HG03097 (cell line): ENCODE data around the gene PBX3.

ENCODE experiments used
- ATAC-seq: cut with Tn5 transposase; IDR thresholded peaks from one replicate; pipeline ENCODE4 v1.9.1; 2021; ENCODE audit not compliant: unreplicated experiment, low FRiP score

PBX3 gene

GRCh38 chr9:125748446-125749099, 1.4 kb downstream of the PBX3 start:
- ATAC-seq, result no peak

GRCh38 chr9:125749287-125749935, 2.2 kb downstream of the PBX3 start:
- ATAC-seq, result no peak

- no peak for ATAC-seq
Measured at GRCh38 chr9:125749951-125750626, 2.9 kb downstream of the PBX3 start.

GRCh38 chr9:125750627-125751011, 3.4 kb downstream of the PBX3 start:
- ATAC-seq, result no peak

- no peak for ATAC-seq
Measured at GRCh38 chr9:125752070-125752628, 5.0 kb downstream of the PBX3 start.

GRCh38 chr9:125754096-125754495, 6.9 kb downstream of the PBX3 start:
- no peak for ATAC-seq

- no peak for ATAC-seq
Measured at GRCh38 chr9:125755340-125755739, 8.2 kb downstream of the PBX3 start.

GRCh38 chr9:125756518-125756917, 9.3 kb downstream of the PBX3 start:
- ATAC-seq, result no peak

- no peak for ATAC-seq
Measured at GRCh38 chr9:125757834-125758233, 10.7 kb downstream of the PBX3 start.

- no peak for ATAC-seq
Measured at GRCh38 chr9:125758986-125759763, 12.0 kb downstream of the PBX3 start.

GRCh38 chr9:125759764-125760129, 12.6 kb downstream of the PBX3 start:
- ATAC-seq, result no peak

GRCh38 chr9:125760537-125760936, 13.4 kb downstream of the PBX3 start:
- no peak for ATAC-seq

GRCh38 chr9:125761676-125762450, 14.7 kb downstream of the PBX3 start:
- no peak for ATAC-seq

- no peak for ATAC-seq
Measured at GRCh38 chr9:125763394-125763801, 16.2 kb downstream of the PBX3 start.

GRCh38 chr9:125764198-125764597, 17.0 kb downstream of the PBX3 start:
- ATAC-seq, result no peak

- ATAC-seq, result no peak
Measured at GRCh38 chr9:125766468-125767221, 19.5 kb downstream of the PBX3 start.

GRCh38 chr9:125767349-125767748, 20.2 kb downstream of the PBX3 start:
- no peak for ATAC-seq

GRCh38 chr9:125768803-125769202, 21.6 kb downstream of the PBX3 start:
- ATAC-seq, result no peak

- no peak for ATAC-seq
Measured at GRCh38 chr9:125771037-125771436, 23.9 kb downstream of the PBX3 start.
